WTC11 (cell line): ENCODE measurements around the gene MCM5. TPM values are rescaled to one million over a fixed set of nuclear protein-coding genes. Genes with fewer than 3 reads are reported as not detected.

Experiments used
- ATAC-seq: fragments of 200-7000 bp; cut with Tn5 transposase; 2 replicates; pipeline ENCODE4 v1.10.0; 2021; ENCODE audit warnings: mild to moderate bottlenecking, moderate library complexity
- CTCF ChIA-PET: fragments of 300-600 bp; sonication (Branson Sonifier 250); formaldehyde crosslinking; loops from one replicate; lab custom pipeline; 2021; ENCODE audit warnings: antibody characterized with exemption; lab: Charles Lee
- POLR2A ChIA-PET: fragments of 350-600 bp; sonication (Branson Sonifier 250); formaldehyde crosslinking; loops from one replicate; lab custom pipeline; 2021; ENCODE audit warnings: antibody characterized with exemption; lab: Charles Lee
- DNase-seq: peaks from one replicate; pipeline ENCODE4 v3.0.0; 2021; ENCODE audit warnings: low spot score
- H3K27ac Mint-ChIP-seq: 2 replicates; pipeline ENCODE4 v1.8.0; 2021; ENCODE audit warnings: mixed read lengths
- H3K27me3 Mint-ChIP-seq: 2 replicates; pipeline ENCODE4 v1.8.0; 2021; ENCODE audit warnings: low read depth, mild to moderate bottlenecking, moderate library complexity, mixed read lengths
- H3K36me3 Mint-ChIP-seq: 2 replicates; pipeline ENCODE4 v1.8.0; 2021; ENCODE audit warnings: mixed read lengths
- H3K4me1 Mint-ChIP-seq: 2 replicates; pipeline ENCODE4 v1.8.0; 2022; ENCODE audit warnings: mixed read lengths
- H3K4me3 Mint-ChIP-seq: 2 replicates; pipeline ENCODE4 v1.8.0; 2021; ENCODE audit warnings: mild to moderate bottlenecking, moderate library complexity, mixed read lengths
- H3K9me3 Mint-ChIP-seq: 2 replicates; pipeline ENCODE4 v1.8.0; 2021; ENCODE audit warnings: mixed read lengths
- EMX1 ChIP-seq: fragments of 250-450 bp; sonication (Bioruptor Pico); IDR thresholded peaks from 2 replicates; pipeline ENCODE4 v1.8.0; 2021; ENCODE audit warnings: mild to moderate bottlenecking
- KAT7 ChIP-seq: sonication (generic); formaldehyde crosslinking; IDR thresholded peaks from 2 replicates; pipeline ENCODE4 v1.8.1; 2023; ENCODE audit warnings: missing genetic modification reagents, mild to moderate bottlenecking, borderline replicate concordance
- SOX15 ChIP-seq: fragments of 250-450 bp; sonication (Bioruptor Pico); IDR thresholded peaks from 2 replicates; pipeline ENCODE4 v1.9.0; 2021; ENCODE audit warnings: mild to moderate bottlenecking
- ZNF121 ChIP-seq: sonication (generic); formaldehyde crosslinking; IDR thresholded peaks from 2 replicates; pipeline ENCODE4 v1.8.0; 2023; ENCODE audit warnings: missing genetic modification reagents
- total RNA-seq: library from RNA; stranded (reverse); gene quantifications from 3 replicates; pipeline ENCODE4 v1.2.3, GENCODE V29; 2021
- TF ChIP-seq, protein P1 (sequence below): sonication (generic); formaldehyde crosslinking; IDR thresholded peaks from 2 replicates; pipeline ENCODE4 v1.8.0; 2022; ENCODE audit warnings: missing genetic modification reagents
- TF ChIP-seq, protein P2 (sequence below): sonication (generic); formaldehyde crosslinking; IDR thresholded peaks from 2 replicates; pipeline ENCODE4 v1.8.0; 2023; ENCODE audit warnings: missing genetic modification reagents, mild to moderate bottlenecking, borderline replicate concordance
- TF ChIP-seq, protein P3 (sequence below): sonication (generic); formaldehyde crosslinking; IDR thresholded peaks from 2 replicates; pipeline ENCODE4 v1.8.0; 2023; ENCODE audit warnings: mild to moderate bottlenecking, missing genetic modification reagents
- TF ChIP-seq, protein P4 (sequence below): sonication (generic); formaldehyde crosslinking; IDR thresholded peaks from 2 replicates; pipeline ENCODE4 v1.8.1; 2022; ENCODE audit warnings: missing genetic modification reagents, borderline replicate concordance
- TF ChIP-seq, protein P5 (sequence below): fragments of 250-450 bp; sonication (Bioruptor Pico); IDR thresholded peaks from 2 replicates; pipeline ENCODE4 v1.8.0; 2021; ENCODE audit warnings: mild to moderate bottlenecking

The MCM5 gene
- total RNA-seq, 1 experiment from 2014 or later: 261 TPM

DNA sequence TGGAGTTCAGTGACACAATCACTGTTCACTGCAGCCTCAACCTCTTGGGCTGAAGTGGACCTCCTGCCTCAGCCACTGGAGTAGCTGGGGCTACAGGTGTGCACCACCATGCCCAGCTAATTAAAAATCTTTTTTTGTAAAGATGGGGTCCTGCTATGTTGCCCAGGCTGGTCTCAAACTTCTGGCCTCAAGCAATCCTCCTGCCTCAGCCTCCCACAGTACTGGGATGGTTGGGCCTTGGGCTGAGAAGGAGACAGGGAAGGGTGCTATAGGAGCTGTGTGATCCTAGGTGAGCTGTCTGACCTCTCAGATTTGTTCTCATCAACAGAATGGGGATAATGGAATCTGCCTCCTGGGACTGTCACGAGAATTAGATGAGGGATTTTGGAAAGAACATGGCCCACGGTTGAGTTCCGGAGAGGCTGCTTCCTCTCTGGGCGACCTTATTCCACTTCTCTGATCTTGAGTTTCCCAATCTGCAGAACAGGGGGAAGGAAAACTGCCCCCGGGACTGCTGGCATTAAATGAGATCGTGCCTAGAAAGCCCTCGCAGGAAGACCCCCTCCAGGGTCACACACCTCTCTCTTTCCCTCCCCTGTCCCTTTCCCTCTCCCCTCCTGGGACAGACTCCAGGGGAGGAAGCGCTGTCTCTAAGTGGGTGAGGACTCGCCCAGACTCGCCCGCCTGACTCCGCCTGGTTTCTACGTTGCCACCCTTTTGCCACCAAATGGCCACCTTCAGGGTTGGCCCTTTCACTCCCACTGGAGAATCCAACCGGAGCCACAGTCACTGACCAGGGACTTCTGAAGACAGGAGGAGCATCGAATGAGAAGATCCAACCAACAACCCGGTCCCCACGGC, 50.1 kb downstream of the MCM5 start:
- no peak overlapping the region for H3K4me3 Mint-ChIP-seq
- H3K4me1 Mint-ChIP-seq: peaks cover 23% of the 10 kb centered on the region
- H3K9me3 Mint-ChIP-seq: no peaks in the 10 kb centered on the region
- peaks cover 2% of the 10 kb centered on the region; the same call in 1 of the 2 replicates for H3K27me3 Mint-ChIP-seq
- peaks cover 29% of the 10 kb centered on the region for H3K36me3 Mint-ChIP-seq
- DNase-seq (no peak), ATAC-seq (no peak)
- ChIA-PET CTCF (no interaction called here), POLR2A (no interaction called here)
- TF ChIP-seq KAT7 (CRISPR knock-in tag) (no peak), ZNF121 (CRISPR knock-in tag) (peak; percentile 82)
- H3K27ac Mint-ChIP-seq: peak overlapping the region; percentile 53

DNA sequence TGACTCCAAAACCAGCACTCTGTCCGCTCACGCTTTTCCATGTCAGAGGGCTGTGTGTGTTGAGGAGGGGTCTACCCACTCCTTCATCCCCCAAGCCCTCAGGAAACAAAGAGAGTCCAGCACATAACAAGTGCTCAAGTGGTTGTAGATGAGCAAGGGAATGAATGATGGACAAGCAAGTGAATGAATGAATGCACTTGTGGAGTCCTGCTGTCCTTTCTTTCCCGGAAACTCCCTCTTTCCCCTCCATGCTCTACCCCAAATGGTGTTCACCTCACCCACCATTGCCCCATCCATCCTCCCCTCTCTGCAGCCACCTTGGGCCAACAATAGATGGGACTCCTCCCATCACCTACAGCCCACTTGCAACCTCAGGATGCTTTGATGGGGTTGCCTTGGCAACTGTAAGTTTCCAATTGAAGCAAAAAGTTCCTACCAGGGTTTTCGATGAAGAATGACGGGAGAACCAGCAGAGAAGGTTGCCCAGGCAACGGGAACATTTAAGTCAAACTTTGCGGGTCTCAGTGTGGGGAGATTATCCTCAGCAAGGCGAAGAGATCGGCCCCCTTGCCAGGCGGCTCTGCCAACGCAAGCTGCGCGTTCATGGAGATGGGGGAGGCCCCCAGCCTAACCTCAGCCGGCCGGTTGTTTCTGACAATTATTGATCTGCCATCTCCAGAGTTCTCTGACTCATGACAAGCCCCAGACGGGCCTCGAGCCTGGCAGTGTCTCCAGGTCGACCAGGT, 51.1 kb downstream of the MCM5 start:
- ATAC-seq (no peak), DNase-seq (no peak)
- peaks cover 2% of the 10 kb centered on the region; the same call in 1 of the 2 replicates for H3K27me3 Mint-ChIP-seq
- no peaks in the 10 kb centered on the region for H3K9me3 Mint-ChIP-seq
- H3K27ac Mint-ChIP-seq: no peak overlapping the region; the same call in 1 of the 2 replicates
- peaks cover 23% of the 10 kb centered on the region for H3K4me1 Mint-ChIP-seq
- H3K4me3 Mint-ChIP-seq: no peak overlapping the region
- H3K36me3 Mint-ChIP-seq: peaks cover 27% of the 10 kb centered on the region
- CTCF ChIA-PET: no interaction called here
- TF ChIP-seq, protein P1, sequence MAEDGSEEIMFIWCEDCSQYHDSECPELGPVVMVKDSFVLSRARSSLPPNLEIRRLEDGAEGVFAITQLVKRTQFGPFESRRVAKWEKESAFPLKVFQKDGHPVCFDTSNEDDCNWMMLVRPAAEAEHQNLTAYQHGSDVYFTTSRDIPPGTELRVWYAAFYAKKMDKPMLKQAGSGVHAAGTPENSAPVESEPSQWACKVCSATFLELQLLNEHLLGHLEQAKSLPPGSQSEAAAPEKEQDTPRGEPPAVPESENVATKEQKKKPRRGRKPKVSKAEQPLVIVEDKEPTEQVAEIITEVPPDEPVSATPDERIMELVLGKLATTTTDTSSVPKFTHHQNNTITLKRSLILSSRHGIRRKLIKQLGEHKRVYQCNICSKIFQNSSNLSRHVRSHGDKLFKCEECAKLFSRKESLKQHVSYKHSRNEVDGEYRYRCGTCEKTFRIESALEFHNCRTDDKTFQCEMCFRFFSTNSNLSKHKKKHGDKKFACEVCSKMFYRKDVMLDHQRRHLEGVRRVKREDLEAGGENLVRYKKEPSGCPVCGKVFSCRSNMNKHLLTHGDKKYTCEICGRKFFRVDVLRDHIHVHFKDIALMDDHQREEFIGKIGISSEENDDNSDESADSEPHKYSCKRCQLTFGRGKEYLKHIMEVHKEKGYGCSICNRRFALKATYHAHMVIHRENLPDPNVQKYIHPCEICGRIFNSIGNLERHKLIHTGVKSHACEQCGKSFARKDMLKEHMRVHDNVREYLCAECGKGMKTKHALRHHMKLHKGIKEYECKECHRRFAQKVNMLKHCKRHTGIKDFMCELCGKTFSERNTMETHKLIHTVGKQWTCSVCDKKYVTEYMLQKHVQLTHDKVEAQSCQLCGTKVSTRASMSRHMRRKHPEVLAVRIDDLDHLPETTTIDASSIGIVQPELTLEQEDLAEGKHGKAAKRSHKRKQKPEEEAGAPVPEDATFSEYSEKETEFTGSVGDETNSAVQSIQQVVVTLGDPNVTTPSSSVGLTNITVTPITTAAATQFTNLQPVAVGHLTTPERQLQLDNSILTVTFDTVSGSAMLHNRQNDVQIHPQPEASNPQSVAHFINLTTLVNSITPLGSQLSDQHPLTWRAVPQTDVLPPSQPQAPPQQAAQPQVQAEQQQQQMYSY: 0 out of 2 replicates have a peak, but pooled peaks have one; percentile 15
- TF ChIP-seq EMX1: no peak
- TF ChIP-seq, protein P2, sequence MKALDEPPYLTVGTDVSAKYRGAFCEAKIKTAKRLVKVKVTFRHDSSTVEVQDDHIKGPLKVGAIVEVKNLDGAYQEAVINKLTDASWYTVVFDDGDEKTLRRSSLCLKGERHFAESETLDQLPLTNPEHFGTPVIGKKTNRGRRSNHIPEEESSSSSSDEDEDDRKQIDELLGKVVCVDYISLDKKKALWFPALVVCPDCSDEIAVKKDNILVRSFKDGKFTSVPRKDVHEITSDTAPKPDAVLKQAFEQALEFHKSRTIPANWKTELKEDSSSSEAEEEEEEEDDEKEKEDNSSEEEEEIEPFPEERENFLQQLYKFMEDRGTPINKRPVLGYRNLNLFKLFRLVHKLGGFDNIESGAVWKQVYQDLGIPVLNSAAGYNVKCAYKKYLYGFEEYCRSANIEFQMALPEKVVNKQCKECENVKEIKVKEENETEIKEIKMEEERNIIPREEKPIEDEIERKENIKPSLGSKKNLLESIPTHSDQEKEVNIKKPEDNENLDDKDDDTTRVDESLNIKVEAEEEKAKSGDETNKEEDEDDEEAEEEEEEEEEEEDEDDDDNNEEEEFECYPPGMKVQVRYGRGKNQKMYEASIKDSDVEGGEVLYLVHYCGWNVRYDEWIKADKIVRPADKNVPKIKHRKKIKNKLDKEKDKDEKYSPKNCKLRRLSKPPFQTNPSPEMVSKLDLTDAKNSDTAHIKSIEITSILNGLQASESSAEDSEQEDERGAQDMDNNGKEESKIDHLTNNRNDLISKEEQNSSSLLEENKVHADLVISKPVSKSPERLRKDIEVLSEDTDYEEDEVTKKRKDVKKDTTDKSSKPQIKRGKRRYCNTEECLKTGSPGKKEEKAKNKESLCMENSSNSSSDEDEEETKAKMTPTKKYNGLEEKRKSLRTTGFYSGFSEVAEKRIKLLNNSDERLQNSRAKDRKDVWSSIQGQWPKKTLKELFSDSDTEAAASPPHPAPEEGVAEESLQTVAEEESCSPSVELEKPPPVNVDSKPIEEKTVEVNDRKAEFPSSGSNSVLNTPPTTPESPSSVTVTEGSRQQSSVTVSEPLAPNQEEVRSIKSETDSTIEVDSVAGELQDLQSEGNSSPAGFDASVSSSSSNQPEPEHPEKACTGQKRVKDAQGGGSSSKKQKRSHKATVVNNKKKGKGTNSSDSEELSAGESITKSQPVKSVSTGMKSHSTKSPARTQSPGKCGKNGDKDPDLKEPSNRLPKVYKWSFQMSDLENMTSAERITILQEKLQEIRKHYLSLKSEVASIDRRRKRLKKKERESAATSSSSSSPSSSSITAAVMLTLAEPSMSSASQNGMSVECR (CRISPR knock-in tag): no peak
- no peak for TF ChIP-seq SOX15 (CRISPR knock-in tag)
- TF ChIP-seq, protein P3, sequence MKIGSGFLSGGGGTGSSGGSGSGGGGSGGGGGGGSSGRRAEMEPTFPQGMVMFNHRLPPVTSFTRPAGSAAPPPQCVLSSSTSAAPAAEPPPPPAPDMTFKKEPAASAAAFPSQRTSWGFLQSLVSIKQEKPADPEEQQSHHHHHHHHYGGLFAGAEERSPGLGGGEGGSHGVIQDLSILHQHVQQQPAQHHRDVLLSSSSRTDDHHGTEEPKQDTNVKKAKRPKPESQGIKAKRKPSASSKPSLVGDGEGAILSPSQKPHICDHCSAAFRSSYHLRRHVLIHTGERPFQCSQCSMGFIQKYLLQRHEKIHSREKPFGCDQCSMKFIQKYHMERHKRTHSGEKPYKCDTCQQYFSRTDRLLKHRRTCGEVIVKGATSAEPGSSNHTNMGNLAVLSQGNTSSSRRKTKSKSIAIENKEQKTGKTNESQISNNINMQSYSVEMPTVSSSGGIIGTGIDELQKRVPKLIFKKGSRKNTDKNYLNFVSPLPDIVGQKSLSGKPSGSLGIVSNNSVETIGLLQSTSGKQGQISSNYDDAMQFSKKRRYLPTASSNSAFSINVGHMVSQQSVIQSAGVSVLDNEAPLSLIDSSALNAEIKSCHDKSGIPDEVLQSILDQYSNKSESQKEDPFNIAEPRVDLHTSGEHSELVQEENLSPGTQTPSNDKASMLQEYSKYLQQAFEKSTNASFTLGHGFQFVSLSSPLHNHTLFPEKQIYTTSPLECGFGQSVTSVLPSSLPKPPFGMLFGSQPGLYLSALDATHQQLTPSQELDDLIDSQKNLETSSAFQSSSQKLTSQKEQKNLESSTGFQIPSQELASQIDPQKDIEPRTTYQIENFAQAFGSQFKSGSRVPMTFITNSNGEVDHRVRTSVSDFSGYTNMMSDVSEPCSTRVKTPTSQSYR (CRISPR knock-in tag): no peak
- TF ChIP-seq, protein P4, sequence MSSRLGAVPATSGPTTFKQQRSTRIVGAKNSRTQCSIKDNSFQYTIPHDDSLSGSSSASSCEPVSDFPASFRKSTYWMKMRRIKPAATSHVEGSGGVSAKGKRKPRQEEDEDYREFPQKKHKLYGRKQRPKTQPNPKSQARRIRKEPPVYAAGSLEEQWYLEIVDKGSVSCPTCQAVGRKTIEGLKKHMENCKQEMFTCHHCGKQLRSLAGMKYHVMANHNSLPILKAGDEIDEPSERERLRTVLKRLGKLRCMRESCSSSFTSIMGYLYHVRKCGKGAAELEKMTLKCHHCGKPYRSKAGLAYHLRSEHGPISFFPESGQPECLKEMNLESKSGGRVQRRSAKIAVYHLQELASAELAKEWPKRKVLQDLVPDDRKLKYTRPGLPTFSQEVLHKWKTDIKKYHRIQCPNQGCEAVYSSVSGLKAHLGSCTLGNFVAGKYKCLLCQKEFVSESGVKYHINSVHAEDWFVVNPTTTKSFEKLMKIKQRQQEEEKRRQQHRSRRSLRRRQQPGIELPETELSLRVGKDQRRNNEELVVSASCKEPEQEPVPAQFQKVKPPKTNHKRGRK (CRISPR knock-in tag): no peak
- TF ChIP-seq, protein P5, sequence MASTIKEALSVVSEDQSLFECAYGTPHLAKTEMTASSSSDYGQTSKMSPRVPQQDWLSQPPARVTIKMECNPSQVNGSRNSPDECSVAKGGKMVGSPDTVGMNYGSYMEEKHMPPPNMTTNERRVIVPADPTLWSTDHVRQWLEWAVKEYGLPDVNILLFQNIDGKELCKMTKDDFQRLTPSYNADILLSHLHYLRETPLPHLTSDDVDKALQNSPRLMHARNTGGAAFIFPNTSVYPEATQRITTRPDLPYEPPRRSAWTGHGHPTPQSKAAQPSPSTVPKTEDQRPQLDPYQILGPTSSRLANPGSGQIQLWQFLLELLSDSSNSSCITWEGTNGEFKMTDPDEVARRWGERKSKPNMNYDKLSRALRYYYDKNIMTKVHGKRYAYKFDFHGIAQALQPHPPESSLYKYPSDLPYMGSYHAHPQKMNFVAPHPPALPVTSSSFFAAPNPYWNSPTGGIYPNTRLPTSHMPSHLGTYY (CRISPR knock-in tag): no peak
- TF ChIP-seq, all 79 proteins: peak for 1
- POLR2A ChIA-PET: no interaction called here
